Measurements from ENCODE around the gene SLC1A5. TPM values are rescaled to one million over a fixed set of nuclear protein-coding genes. Genes with fewer than 3 reads are reported as not detected.
"Not testable (repeated sequence)": the region's sequence is repeated elsewhere in the genome, so short reads cannot be mapped to it uniquely, and the experiment has no call there.

Gene SLC1A5
- total RNA-seq = 113 TPM

DNA sequence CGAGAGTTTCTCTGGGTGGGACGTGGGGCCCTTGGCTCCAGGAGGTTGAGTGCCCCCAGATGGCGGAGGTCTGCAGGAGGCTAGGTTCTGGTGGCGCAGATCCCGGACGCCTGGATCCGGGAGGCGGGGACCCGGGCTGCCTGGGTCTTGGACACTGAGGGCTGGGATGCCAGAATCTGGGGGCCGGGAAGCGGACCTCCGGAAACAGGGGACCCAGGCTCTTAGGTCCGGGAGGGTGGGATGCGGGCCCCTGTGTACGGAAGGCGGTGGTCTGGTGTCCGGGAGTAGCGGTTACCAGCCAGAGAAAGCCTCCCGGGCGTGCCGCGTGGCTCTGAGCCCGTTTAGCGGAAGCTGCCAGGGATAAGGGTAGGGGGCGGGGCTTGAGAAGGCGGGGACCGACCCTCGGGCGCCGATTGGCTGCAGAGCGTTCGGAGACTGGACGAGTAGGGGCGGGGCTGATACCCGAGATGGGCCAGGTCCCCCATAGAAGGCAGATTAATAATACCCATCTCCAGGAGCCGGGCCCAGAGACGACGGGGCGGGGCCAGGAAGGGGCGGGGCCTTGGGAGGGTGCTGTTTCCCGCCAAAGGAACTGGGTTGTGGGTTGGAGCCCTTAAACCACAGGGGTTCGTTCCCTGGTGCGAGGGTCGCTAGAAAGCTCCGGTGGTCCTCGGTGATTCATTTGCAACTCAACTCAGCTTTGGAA lies at the start of gene SLC1A5:
SLC1A5 (minus strand) TSS at position 333 of the 706 bp plus-strand sequence. CDS start 629 bp downstream, outside the sequence.
- ATAC-seq = peak; percentile 83

- ATAC-seq = no peak
These were observed 49.8 kb upstream of the SLC1A5 start for GRCh38 chr19:46838160-46838559.

- ATAC-seq = no peak
These were observed 46.6 kb upstream of the SLC1A5 start for GRCh38 chr19:46834984-46835383.

DNA sequence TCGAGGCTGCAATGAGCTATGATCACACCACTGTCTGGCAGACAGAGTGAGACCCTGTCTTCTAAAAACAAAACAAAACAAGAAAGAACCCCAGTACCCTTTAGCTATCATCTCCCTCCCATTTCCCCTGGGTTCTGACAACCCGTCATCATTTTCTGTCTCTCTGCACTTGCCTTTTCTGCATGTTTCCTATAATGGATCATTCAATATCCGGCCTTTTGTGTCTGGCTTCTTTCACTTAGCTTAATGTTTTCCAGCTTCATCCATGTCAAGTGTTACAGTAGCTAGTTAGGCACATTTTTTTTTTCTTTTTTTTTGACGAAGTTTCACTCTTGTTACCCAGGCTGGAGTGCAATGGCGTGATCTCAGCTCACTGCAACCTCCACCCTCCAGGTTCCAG lies 45.7 kb upstream of the SLC1A5 start:
- no peak for ATAC-seq

GRCh38 chr19:46830864-46831263 lies 42.5 kb upstream of the SLC1A5 start:
- no peak for ATAC-seq

DNA sequence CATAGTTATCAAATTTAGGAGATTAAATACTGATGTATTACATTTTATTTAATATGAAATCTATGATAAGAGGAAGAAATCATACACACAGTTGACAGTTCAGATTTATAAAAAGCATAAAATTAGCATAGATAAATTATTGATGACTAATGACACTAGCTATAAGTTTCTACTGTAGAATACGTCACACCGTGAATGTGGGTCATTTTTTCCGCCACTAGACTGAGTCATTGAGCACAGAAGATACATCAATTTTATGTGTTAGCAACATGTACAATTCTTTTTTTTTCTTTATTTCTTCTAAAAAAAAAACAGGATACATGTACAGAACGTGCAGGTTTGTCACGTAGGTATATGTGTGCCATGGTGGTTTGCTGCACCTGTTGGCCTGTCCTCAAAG lies 40.1 kb upstream of the SLC1A5 start:
- ATAC-seq = no peak

- peak; percentile 20 for ATAC-seq
These were observed 37.3 kb upstream of the SLC1A5 start for GRCh38 chr19:46825731-46826055.

GRCh38 chr19:46824890-46825730 lies 36.7 kb upstream of the SLC1A5 start:
- no peak for ATAC-seq

DNA sequence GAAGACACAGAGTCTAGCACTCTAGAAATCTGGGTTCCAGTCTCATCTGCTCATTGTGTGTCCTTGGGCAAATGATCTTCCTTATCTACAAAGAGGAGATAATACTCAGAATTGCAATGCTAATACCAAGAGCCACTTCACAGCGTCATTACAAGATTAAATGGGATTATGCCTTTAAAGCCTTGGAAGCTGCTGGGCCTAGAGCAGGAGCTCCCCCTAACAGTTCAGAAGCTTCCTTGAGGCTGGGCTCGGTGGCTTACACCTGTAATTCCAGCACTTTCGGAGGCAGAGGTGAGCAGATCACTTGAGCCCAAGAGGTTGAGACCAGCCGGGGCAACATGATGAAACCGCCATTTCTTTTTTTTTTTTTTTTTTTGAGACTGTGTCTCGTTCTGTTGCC lies 34.7 kb upstream of the SLC1A5 start:
- ATAC-seq = no peak

DNA sequence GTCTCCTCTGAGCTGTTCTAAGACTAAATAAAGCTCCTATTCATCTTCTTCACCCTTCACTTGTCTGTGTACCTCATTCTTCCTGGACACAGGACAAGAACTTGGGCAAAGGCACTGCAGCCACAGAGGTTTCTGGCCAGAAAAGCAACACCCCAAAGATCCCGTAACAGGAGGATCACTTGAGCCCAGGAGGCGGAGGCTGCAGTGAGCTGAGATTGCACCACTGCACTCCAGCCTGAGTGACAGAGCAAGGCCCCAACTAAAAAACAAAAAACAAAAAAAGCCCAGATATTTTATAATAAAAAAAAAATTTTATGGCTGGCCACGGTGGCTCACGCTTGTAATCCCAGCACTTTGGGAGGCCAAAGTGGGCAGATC lies 34.0 kb upstream of the SLC1A5 start:
- not testable (repeated sequence) for ATAC-seq

DNA sequence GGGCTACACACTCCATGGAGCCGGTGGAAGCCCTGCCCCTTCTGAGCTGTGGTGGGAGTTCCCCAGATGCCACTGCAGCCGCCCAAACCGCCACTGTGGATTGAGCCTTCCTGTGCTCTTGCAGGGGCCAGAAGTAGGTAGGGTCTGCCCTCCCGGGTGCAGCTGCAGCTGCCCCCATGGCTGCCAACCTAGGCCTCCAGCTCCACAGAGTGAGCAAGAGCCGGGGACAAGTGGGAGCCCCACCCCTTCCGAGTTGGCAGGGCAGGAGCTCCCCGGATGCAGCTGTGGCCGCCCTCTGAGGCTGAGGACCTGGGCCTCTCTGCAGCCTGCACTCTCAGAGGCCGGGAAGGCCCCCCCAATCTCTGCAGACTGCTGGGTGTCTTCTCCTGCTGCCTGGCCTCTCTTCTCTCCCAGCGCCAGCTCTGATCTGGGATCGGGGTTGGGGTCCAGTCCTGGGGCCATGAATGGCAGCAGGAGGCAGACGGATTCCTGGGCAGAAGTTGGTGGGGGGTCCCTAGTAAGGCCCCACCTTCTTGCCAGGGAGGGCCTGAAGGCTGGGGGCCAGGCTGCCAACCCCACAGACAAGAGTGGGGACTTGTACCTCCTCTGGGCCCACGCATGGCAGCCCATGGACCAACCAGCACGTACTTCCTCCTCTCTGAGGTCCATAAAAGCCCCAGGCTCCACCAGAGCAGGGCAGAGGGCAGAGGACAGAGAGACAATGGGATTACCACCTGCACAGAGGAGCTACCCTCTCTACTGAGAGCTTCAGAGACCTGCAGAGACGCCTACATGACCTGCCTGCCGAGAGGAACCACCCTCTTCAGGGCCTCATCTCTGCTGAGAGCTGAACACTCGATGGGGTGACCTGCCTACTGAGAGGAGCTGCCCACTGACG lies 33.4 kb upstream of the SLC1A5 start:
- ATAC-seq = peak; percentile 55

DNA sequence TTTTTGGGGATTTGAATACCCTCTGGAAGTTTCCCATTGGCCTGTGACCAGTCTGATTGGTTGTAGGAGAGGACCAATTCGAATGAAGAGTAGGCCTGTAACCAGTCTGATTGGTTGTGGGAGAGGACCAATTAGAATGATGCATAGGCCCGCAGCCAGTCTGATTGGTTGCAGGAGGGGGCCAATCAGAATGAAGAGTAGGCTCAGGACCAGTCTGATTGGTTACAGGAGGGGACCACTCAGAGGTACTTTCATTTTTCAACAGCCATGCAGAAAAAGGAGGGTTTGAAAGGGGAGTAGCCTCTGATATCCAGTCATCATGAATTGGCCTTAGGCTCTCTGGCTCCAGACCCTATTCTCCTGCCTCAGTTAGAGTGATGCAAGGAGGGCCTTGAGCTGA lies 30.4 kb upstream of the SLC1A5 start:
- ATAC-seq = no peak

DNA sequence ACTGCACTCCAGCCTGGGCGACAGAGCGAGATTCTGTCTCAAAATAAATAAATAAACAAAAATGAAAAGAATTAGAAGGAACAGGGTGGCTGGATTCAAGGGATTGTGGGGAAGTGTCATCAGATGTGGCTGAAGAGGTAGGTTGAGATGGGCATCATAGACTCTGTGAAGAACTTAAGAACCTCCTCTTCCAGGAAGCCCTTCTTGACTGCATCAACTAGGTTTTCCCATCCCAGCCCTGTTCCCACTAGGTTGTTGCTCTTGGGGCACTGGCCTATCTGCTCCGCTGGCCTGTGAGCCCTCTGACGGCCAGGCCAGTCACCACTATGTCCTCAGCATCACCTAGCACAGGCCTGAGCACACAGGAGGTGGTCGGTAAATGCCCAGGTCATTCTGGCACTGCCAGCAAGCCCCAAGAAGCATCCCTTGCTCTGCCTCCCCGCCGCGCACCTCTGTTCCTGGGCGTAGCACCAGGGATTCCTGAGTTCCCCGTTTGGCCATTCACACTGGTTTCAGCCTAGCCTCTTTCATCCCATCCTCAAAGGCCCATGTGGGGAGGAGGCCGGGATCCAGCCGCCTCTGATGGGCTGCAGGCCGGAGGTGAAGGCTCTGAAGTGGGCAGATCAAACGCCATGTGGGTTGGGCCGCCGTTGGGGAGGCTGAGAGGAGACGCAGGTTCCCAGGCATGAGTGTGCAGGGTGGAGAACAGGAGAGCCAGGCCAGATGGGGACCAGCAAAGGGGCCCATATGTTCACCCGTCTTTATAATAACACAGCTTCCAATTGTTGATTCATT lies 27.6 kb upstream of the SLC1A5 start:
- no peak for ATAC-seq

DNA sequence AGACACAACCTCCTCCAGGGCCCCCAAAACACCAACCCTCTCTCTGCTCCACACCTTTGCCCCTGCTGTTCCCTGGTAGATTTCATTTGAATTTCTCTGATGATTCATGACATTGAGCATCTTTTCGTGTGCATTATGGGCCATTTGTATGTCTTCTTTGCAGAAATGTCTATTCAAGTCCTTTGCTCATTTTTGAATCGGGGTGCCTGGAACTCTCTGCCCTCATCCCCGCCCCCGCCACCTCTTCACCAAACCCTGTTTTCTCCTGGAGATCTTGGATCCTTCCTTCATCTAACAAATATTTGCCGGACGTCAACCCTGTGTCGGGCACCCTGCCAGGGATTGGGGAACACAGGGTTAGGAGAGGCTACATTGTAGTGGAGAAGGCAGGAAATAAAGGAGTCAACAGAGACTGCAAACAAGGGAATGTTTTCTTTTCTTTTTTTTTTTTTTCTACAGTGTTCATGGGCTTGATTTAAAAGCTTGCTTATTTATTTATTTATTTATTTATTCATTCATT lies 25.5 kb upstream of the SLC1A5 start:
- no peak for ATAC-seq

- peak; percentile 23 for ATAC-seq
These were observed 24.8 kb upstream of the SLC1A5 start for GRCh38 chr19:46812977-46813838.

DNA sequence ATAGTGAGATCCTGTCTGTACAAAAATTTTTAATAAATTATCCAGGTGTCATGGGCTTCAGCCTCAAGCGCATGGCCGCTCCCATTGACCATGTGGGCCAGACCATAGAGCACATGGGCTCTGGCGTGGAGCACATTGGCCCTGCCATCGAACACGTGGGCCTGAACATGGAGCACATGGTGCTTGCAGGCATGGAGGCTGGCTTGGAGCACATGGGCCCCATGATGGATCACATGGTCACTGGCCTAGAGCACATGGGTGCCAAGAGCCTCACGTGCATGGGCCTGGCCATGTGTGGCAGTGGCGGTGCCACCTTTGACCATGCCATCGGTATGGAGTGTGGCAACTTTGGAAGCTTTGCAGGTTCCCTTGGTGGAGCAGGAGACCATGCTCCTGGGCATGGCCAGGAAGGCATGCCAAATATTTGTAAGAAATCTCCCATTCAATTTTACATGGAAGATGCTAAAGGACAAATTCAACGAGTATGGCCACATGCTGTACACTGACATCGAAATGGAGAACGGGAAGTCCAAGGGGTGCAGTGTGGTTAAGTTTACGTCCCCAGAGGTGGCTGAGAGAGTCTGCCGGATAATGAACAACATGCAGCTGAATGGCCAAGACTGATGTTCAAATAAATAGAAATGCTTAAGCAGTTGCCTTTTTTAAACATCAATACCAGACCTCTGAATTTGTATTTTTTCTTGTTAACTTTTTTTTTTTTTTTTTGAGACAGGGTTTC lies 21.3 kb upstream of the SLC1A5 start:
- peak; percentile 22 for ATAC-seq

- ATAC-seq = peak; percentile 35
These were observed 18.3 kb upstream of the SLC1A5 start for GRCh38 chr19:46806656-46807055.

DNA sequence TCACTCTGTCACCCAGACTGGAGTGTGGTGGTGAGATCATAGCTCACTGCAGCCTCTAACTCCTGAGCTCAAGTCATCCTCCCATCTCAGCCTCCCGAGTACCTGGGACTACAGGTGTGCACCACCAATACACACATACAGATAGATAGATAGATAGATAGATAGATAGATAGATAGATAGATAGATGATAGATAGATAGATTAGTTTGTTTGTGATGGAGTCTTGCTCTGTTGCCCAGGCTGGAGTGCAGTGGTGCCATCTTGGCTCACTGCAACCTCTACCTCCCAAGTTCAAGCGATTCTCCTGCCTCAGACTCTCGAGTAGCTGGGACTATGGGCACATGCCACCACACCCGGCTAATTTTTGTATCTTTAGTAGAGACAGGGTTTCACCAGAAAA lies 16.0 kb upstream of the SLC1A5 start:
- not testable (repeated sequence) for ATAC-seq

GRCh38 chr19:46803555-46803954 lies 15.2 kb upstream of the SLC1A5 start:
- ATAC-seq = no peak

- no peak for ATAC-seq
These were observed 13.8 kb upstream of the SLC1A5 start for GRCh38 chr19:46802152-46802551.

Data from esophagus mucosa (tissue), 1 donor.